AG04450 (cell line): ENCODE data around the gene UTF1. TPM values are rescaled to one million over a fixed set of nuclear protein-coding genes. Genes with fewer than 3 reads are reported as not detected.

ENCODE experiments used
- CTCF ChIA-PET: fragments of 300-600, 350-600 bp; formaldehyde crosslinking; extraction: SDS; loops from one replicate; lab custom pipeline; 2022; ENCODE audit warnings: antibody characterized with exemption, inconsistent platforms; lab: Charles Lee
- POLR2A ChIA-PET: fragments of 350-600 bp; formaldehyde crosslinking; extraction: SDS; loops from one replicate; lab custom pipeline; 2021; ENCODE audit warnings: antibody characterized with exemption, inconsistent platforms; lab: Yijun Ruan, JAX
- DNase-seq: peaks from one replicate; pipeline ENCODE4 v3.0.0-alpha.2; 2011; ENCODE audit warnings: low read depth, low spot score
- H3K27ac ChIP-seq: one replicate; pipeline ENCODE4 v1.5.1; 2012; ENCODE audit warnings: low read depth, low read length, control low read depth
- H3K27me3 ChIP-seq: one replicate; pipeline ENCODE4 v1.6.0; 2012; ENCODE audit warnings: low read length; ENCODE audit not compliant: control insufficient read depth, insufficient read depth
- H3K4me3 ChIP-seq: 2 replicates; pipeline ENCODE4 v1.5.1; 2011; ENCODE audit warnings: mild to moderate bottlenecking, low read depth, low read length, control low read depth
- H3K9me3 ChIP-seq: 2 replicates; pipeline ENCODE4 v1.5.1; 2012; ENCODE audit warnings: low read length; ENCODE audit not compliant: control insufficient read depth, insufficient read depth
- polyA plus RNA-seq: library from polyadenylated mRNA; depleted of rRNA; stranded (reverse); fragments of >200 nt; gene quantifications from 2 replicates; pipeline ENCODE4 v1.2.3, GENCODE V29; 2011
- TF ChIP-seq, protein P1 (sequence below): IDR thresholded peaks from 2 replicates; pipeline ENCODE4 v1.5.1; 2011; ENCODE audit warnings: low read depth, low read length, control low read depth, inconsistent platforms

Gene UTF1
- polyA plus RNA-seq, 1 experiment = not detected

DNA sequence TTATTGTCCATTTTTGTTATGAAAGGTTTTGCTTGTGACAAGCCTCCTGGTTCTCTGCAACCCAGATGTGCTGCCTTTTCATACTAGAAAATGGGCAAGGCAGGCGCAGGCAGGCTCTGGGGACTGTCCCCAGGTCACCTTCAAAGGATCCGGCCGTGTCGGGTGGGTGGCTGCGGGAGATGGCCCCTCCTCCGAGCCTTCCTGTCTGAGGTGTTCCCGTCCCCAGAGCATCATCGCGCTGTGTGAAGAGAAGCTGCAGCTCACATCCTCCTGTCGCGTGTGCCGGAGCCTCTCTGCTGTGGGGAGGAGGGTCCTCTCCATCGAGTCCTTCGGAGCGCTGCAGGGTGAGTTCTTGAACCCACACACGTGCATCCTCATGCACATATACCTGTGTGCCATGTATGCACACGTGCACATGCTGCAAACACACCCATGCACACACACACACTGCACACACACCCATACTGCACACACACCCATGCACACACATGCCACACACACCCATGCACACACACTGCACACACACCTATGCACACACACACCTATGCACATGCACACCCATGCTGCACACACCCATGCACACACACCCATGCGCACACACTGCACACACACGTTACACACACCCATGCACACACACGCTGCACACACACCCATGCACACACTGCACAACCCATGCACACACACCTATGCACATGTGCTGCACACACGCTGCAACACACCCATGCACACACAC is 46.2 kb upstream of the UTF1 start:
- TF ChIP-seq, protein P1, sequence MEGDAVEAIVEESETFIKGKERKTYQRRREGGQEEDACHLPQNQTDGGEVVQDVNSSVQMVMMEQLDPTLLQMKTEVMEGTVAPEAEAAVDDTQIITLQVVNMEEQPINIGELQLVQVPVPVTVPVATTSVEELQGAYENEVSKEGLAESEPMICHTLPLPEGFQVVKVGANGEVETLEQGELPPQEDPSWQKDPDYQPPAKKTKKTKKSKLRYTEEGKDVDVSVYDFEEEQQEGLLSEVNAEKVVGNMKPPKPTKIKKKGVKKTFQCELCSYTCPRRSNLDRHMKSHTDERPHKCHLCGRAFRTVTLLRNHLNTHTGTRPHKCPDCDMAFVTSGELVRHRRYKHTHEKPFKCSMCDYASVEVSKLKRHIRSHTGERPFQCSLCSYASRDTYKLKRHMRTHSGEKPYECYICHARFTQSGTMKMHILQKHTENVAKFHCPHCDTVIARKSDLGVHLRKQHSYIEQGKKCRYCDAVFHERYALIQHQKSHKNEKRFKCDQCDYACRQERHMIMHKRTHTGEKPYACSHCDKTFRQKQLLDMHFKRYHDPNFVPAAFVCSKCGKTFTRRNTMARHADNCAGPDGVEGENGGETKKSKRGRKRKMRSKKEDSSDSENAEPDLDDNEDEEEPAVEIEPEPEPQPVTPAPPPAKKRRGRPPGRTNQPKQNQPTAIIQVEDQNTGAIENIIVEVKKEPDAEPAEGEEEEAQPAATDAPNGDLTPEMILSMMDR = no peak
- DNase-seq = no peak
- POLR2A ChIA-PET = no interaction called here
- Histone ChIP-seq H3K9me3 (peaks cover 91% of the 10 kb centered on the region), H3K27ac (no peak overlapping the region), H3K4me3 (no peak overlapping the region), H3K27me3 (no peaks in the 10 kb centered on the region)
- CTCF ChIA-PET = no interaction called here

DNA sequence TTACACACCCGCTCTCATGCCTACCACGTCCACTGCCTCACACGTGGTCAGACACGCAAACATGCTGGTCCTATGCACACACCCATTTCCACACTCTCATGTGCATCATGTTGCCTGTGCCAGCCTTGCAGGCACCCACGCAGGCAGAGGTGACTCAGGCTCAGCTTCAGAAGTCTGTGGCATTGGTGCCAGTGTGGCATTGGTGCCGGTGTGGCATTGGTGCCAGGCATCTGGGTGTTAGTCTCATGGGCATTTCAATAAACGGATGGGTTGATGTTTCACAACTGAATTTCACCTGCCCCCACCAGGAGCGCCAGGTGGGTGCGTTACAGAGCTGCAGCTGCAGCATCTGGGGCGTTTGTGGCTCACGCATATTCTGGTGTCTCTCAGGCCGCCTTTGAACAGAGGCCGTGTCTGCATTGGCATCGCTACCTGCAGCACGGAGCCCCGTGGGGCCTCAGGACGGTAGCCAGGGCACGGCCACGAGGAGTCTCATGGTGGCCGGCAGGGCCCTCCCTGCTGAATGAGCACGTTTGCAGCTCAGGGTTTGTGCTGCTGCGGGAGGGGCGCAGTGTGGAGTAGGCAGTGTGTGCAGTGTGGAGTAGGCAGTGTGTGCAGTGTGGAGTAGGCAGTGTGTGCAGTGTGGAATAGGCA is 45.3 kb upstream of the UTF1 start:
- ChIA-PET POLR2A (no interaction called here), CTCF (no interaction called here)
- TF ChIP-seq, protein P1 = no peak
- H3K9me3 ChIP-seq = peaks cover 91% of the 10 kb centered on the region
- no peak overlapping the region for H3K27ac ChIP-seq
- no peaks in the 10 kb centered on the region for H3K27me3 ChIP-seq
- H3K4me3 ChIP-seq = no peak overlapping the region
- DNase-seq = no peak

DNA sequence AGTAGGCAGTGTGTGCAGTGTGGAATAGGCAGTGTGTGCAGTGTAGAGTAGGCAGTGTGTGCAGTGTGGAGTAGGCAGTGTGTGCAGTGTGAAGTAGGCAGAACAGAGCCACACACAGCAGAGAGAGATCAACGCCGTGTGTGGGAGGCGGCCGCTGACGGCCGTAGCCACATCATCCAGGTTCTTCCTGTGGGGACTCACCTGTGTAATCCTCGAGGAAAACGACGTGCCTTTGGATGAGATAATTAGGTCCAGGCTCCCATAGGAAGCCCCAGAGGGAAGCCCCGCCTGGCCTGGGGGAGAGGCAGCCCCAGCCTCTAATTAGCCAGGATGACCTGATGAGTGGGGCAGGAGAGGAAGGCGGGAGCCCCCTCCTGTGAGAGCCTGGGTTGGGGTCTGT is 44.6 kb upstream of the UTF1 start:
- CTCF ChIA-PET = no interaction called here
- no peak for DNase-seq
- no peaks in the 10 kb centered on the region for H3K27me3 ChIP-seq
- TF ChIP-seq, protein P1 = no peak
- peaks cover 86% of the 10 kb centered on the region for H3K9me3 ChIP-seq
- H3K4me3 ChIP-seq = no peak overlapping the region
- POLR2A ChIA-PET = no interaction called here
- H3K27ac ChIP-seq = no peak overlapping the region

DNA sequence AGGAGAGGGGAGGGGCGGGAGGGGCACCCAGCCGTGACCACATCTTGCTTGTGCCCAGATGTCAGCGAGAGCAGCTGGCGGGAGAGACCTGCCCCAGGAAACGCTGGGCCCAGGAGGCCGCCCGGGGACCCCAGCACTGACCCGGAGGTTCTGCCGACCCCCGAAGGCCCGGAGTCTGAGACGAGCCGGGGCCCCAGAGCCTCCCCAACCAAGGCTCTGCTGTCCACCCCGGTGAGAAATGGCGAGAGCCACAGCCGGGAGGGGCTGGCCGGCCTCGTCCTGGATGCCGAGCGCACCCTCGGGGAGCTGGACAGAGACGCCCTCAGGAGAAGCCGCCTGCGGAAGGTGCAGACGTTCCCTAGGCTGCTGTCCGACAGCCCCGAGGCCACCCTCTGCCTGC is 44.1 kb upstream of the UTF1 start:
- no peaks in the 10 kb centered on the region for H3K27me3 ChIP-seq
- ChIA-PET CTCF (no interaction called here), POLR2A (no interaction called here)
- no peak overlapping the region for H3K4me3 ChIP-seq
- H3K27ac ChIP-seq = no peak overlapping the region
- peaks cover 81% of the 10 kb centered on the region for H3K9me3 ChIP-seq
- no peak for DNase-seq
- TF ChIP-seq, protein P1 = no peak

DNA sequence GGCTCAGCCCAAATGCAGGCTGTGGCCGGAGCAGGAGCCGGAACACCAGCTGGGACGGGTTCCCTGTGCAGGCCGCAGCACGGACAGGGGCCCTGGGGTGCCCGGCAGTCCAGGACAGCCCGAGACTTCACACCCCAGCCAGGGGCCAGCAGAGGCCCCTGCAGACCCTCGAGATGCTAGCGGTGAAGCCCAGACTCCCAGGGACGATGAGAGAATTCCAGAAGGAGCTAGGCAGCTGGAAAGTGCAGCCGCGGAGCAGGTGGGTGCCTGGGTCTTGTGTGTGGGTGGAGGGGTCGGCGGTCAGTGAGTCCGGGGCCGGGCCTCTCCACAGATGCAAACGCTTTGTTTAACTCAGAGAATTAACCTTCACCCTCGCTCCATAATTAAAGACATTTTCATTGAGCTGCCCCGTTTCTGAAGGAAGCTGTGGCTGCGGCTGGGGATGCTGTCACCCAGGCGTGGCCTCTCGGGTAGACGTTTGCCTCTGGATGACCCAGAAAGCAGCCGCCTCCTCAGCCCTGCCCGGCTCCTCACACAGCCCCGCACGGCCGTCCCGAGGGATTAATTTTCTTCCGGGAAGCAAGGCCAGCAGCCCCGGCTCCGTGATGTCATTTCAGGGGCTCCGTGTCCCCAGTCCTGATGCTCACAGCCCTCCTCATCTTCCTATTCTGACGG is 43.5 kb upstream of the UTF1 start:
- TF ChIP-seq, protein P1 = no peak
- Histone ChIP-seq H3K9me3 (peaks cover 74% of the 10 kb centered on the region), H3K27ac (no peak overlapping the region), H3K4me3 (no peak overlapping the region), H3K27me3 (no peaks in the 10 kb centered on the region)
- no peak for DNase-seq
- ChIA-PET CTCF (no interaction called here), POLR2A (no interaction called here)
